AG09309 (cell line): Measurements from ENCODE around the gene GPR22.

ENCODE experiments used
- DNase-seq: peaks from one replicate; pipeline ENCODE4 v3.0.0-alpha.2; 2010; ENCODE audit warnings: low read depth
- H3K4me3 ChIP-seq: 2 replicates; pipeline ENCODE4 v1.5.1; 2011; ENCODE audit warnings: mild to moderate bottlenecking, low read depth, low read length, moderate library complexity; ENCODE audit not compliant: control insufficient read depth
- CTCF ChIP-seq: IDR thresholded peaks from 2 replicates; pipeline ENCODE4 v1.5.1; 2011; ENCODE audit warnings: mild to moderate bottlenecking, low read depth, low read length, inconsistent platforms; ENCODE audit not compliant: insufficient read depth, control insufficient read depth; ENCODE audit errors: missing control alignments

Gene GPR22

GRCh38 chr7:107486041-107486440, 16.2 kb downstream of the GPR22 start:
- no peak overlapping the region for H3K4me3 ChIP-seq
- TF ChIP-seq CTCF = no peak
- no peak for DNase-seq

- no peak for TF ChIP-seq CTCF
- no peak for DNase-seq
- no peak overlapping the region for H3K4me3 ChIP-seq
These were observed 23.0 kb downstream of the GPR22 start for GRCh38 chr7:107492875-107493274.

GRCh38 chr7:107494315-107494751, 24.5 kb downstream of the GPR22 start:
- H3K4me3 ChIP-seq = no peak overlapping the region
- TF ChIP-seq CTCF = no peak
- DNase-seq = no peak

GRCh38 chr7:107494884-107495283, 25.0 kb downstream of the GPR22 start:
- no peak overlapping the region for H3K4me3 ChIP-seq
- TF ChIP-seq CTCF = no peak
- DNase-seq = no peak

- DNase-seq = no peak
- no peak overlapping the region for H3K4me3 ChIP-seq
- TF ChIP-seq CTCF = no peak
These were observed 25.7 kb downstream of the GPR22 start for GRCh38 chr7:107495516-107495915.

GRCh38 chr7:107499731-107500130, 29.9 kb downstream of the GPR22 start:
- no peak for DNase-seq

More at GRCh38 chr7:107499731-107500130, 29.9 kb downstream of the GPR22 start:
- no peak overlapping the region for H3K4me3 ChIP-seq
- no peak for TF ChIP-seq CTCF
